22Rv1 (cell line): Measurements from ENCODE around the gene TPGS2.

ENCODE experiments used
- ZFX ChIP-seq: fragments of 450-650 bp; IDR thresholded peaks from 2 replicates; pipeline ENCODE4 v1.6.1; 2017; ENCODE audit warnings: antibody characterized with exemption, borderline replicate concordance
- TF ChIP-seq, protein P1 (sequence below): fragments of 450-650 bp; IDR thresholded peaks from 2 replicates; pipeline ENCODE4 v1.5.1; 2017; ENCODE audit warnings: mild to moderate bottlenecking

DNA sequence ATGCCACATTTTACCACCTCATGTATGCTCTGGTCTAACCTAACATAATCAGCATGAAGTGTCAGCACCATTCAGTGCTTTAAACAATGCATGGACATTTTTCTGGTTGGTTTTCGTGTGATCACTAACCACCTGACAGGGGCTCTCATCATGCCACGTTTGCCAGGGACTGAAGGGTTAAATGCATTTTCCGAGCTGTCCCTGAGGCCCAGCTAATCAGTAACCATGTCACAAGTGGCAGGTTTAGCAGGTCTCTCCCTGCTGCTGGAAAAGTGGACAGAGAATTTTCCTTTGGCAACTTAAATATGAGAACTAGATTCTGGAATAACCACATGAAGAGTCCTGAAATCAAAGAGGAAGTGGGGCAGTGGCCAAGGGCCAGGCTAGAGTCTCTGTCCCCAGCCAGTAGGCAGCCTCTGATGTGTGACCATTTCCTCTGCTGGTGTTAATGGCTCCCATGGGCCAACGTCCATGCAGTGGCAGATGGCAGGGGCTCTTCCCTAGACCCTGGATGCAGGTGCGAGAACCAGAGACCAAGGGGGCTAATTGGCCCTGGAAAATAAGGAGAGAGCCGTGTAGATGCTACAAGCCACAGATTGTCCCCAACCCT lies 69.5 kb downstream of the TPGS2 start:
- TF ChIP-seq, protein P1, sequence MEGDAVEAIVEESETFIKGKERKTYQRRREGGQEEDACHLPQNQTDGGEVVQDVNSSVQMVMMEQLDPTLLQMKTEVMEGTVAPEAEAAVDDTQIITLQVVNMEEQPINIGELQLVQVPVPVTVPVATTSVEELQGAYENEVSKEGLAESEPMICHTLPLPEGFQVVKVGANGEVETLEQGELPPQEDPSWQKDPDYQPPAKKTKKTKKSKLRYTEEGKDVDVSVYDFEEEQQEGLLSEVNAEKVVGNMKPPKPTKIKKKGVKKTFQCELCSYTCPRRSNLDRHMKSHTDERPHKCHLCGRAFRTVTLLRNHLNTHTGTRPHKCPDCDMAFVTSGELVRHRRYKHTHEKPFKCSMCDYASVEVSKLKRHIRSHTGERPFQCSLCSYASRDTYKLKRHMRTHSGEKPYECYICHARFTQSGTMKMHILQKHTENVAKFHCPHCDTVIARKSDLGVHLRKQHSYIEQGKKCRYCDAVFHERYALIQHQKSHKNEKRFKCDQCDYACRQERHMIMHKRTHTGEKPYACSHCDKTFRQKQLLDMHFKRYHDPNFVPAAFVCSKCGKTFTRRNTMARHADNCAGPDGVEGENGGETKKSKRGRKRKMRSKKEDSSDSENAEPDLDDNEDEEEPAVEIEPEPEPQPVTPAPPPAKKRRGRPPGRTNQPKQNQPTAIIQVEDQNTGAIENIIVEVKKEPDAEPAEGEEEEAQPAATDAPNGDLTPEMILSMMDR: no peak
- no peak for TF ChIP-seq ZFX
